B cell (primary cell): ENCODE data around the gene PTPRN2. TPM values are rescaled to one million over a fixed set of nuclear protein-coding genes. Genes with fewer than 3 reads are reported as not detected.

Experiments used
- ATAC-seq: fragments of 200-7000 bp; cut with Tn5 transposase; one replicate; pipeline ENCODE4 v1.10.0; 2021; ENCODE audit warnings: low read depth, mild to moderate bottlenecking, moderate number of reproducible peaks, moderate library complexity
- CTCF ChIA-PET: fragments of 350-600 bp; sonication (Branson Sonifier 250); formaldehyde crosslinking; loops from one replicate; lab custom pipeline; 2021; ENCODE audit warnings: antibody characterized with exemption, inconsistent platforms; lab: Charles Lee
- POLR2A ChIA-PET: fragments of 350-600 bp; sonication (Branson Sonifier 250); formaldehyde crosslinking; loops from one replicate; lab custom pipeline; 2021; ENCODE audit warnings: antibody characterized with exemption; lab: Charles Lee
- DNase-seq: peaks from one replicate; pipeline ENCODE4 v3.0.0; 2013
- H2AFZ ChIP-seq: 2 replicates; pipeline ENCODE4 v1.6.1; 2012; ENCODE audit warnings: mild to moderate bottlenecking, low read depth, low read length; ENCODE audit not compliant: insufficient read depth, poor library complexity, severe bottlenecking
- H3K27ac ChIP-seq, 2 donors: 1 replicate in 1 of 2; 2 replicates in 1 of 2; pipeline ENCODE4 v1.5.1; 2012 to 2013; ENCODE audit warnings: low read length in 2 of 2, mild to moderate bottlenecking in 2 of 2, moderate library complexity in 1 of 2
- H3K27me3 ChIP-seq, 4 experiments: fragments of 200-600 bp in 1 of 4; sonication (generic) in 1 of 4; replicated peaks in 1 of 4; 1 replicate in 2 of 4; 2 replicates in 2 of 4; pipeline versions ENCODE4 v1.6.1 to v1.7.0; 2013 to 2016; ENCODE audit warnings: low read length in 3 of 4, mild to moderate bottlenecking in 2 of 4, mixed read lengths in 1 of 4, moderate library complexity in 1 of 4; ENCODE audit not compliant: insufficient read depth in 4 of 4, control insufficient read depth in 3 of 4; ENCODE audit errors: control extremely low read depth in 1 of 4
- H3K36me3 ChIP-seq, 2 experiments: replicated peaks in 1 of 2; 1 replicate in 1 of 2; 2 replicates in 1 of 2; pipeline versions ENCODE4 v1.6.1 to v1.7.1; 2013; ENCODE audit warnings: low read length in 1 of 2; ENCODE audit not compliant: insufficient read depth in 2 of 2, control insufficient read depth in 1 of 2; ENCODE audit errors: control extremely low read depth in 1 of 2, extremely low read depth in 1 of 2
- H3K4me1 ChIP-seq, 2 donors: fragments of 200-600 bp in 1 of 2; sonication (generic) in 1 of 2; 1 replicate in 1 of 2; 2 replicates in 1 of 2; pipeline versions ENCODE4 v1.5.1 to v1.6.1; 2013 to 2017; ENCODE audit warnings: low read length in 2 of 2; ENCODE audit not compliant: control insufficient read depth in 2 of 2, insufficient read depth in 2 of 2
- H3K4me2 ChIP-seq: replicated peaks from 2 replicates; pipeline ENCODE3; 2012; ENCODE audit warnings: mild to moderate bottlenecking, low read depth, low read length; ENCODE audit not compliant: poor library complexity, severe bottlenecking
- H3K4me3 ChIP-seq, 5 experiments: fragments of 200-600 bp in 1 of 5; sonication (generic) in 1 of 5; 1 replicate in 3 of 5; 2 replicates in 2 of 5; pipeline versions ENCODE4 v1.5.1 to v1.7.0; 2011 to 2016; ENCODE audit warnings: low read length in 4 of 5, mild to moderate bottlenecking in 4 of 5, low read depth in 2 of 5, control low read depth in 1 of 5, moderate library complexity in 1 of 5; ENCODE audit not compliant: insufficient read depth in 1 of 5; ENCODE audit errors: control extremely low read depth in 1 of 5, extremely low read depth in 1 of 5
- H3K79me2 ChIP-seq: fragments of 200-600 bp; sonication (generic); one replicate; pipeline ENCODE4 v1.6.0; 2016; ENCODE audit warnings: low read length; ENCODE audit not compliant: control insufficient read depth, insufficient read depth
- H3K9ac ChIP-seq: fragments of 200-600 bp; sonication (generic); 2 replicates; pipeline ENCODE4 v1.6.1; 2017; ENCODE audit warnings: mild to moderate bottlenecking, low read length, moderate library complexity
- H3K9me3 ChIP-seq, 3 donors: one replicate each; pipeline versions ENCODE4 v1.6.1 to v1.7.1; 2013; ENCODE audit warnings: low read length in 2 of 3; ENCODE audit not compliant: control insufficient read depth in 2 of 3, insufficient read depth in 1 of 3; ENCODE audit errors: control extremely low read depth in 1 of 3
- H4K20me1 ChIP-seq: 2 replicates; pipeline ENCODE4 v1.6.0; 2012; ENCODE audit warnings: mild to moderate bottlenecking, low read length; ENCODE audit not compliant: insufficient read depth, control insufficient read depth, poor library complexity, severe bottlenecking
- H3K27ac Mint-ChIP-seq: one replicate; pipeline ENCODE4 v1.8.0; 2021; ENCODE audit warnings: mixed read lengths
- H3K27me3 Mint-ChIP-seq: one replicate; pipeline ENCODE4 v1.8.0; 2021; ENCODE audit warnings: mixed read lengths
- H3K4me1 Mint-ChIP-seq: one replicate; pipeline ENCODE4 v1.8.0; 2021; ENCODE audit warnings: mixed read lengths
- H3K4me3 Mint-ChIP-seq: one replicate; pipeline ENCODE4 v1.8.0; 2021; ENCODE audit warnings: mixed read lengths
- H3K9me3 Mint-ChIP-seq: one replicate; pipeline ENCODE4 v1.8.0; 2022; ENCODE audit warnings: mixed read lengths; ENCODE audit not compliant: insufficient read depth
- EZH2 ChIP-seq: IDR thresholded peaks from 2 replicates; pipeline ENCODE4 v1.6.1; 2012; ENCODE audit warnings: borderline replicate concordance, low read depth, mild to moderate bottlenecking, moderate library complexity, low read length; ENCODE audit not compliant: insufficient read depth, poor library complexity, severe bottlenecking
- WGBS: methylation state at CpG from one replicate; pipeline ENCODE4 v1.1.5; 2013; ENCODE audit warnings: missing lambda C conversion rate; ENCODE audit not compliant: insufficient coverage; 5-methylcytosine and 5-hydroxymethylcytosine counted together
- intact Hi-C: fragments of 100-400 bp; cut with micrococcal nuclease; formaldehyde crosslinking; loops from one replicate; pipeline ENCODE4 v1.10.0; 2022
- polyA plus RNA-seq: library from polyadenylated mRNA; depleted of rRNA; stranded (reverse); fragments of >200 nt; gene quantifications from 2 replicates; pipeline ENCODE4 v1.2.3, GENCODE V29; 2012
- total RNA-seq, 2 donors: library from RNA; stranded (reverse); fragments of 120-200 nt in 1 of 2; gene quantifications; 1 replicate in 1 of 2; 2 replicates in 1 of 2; pipeline versions ENCODE4 v1.2.3 to v1.2.4, GENCODE V29; 2013 to 2022
- TF ChIP-seq, protein P1 (sequence below): fragments of 200-600 bp; IDR thresholded peaks from one replicate; pipeline ENCODE4 v1.8.0; 2022; ENCODE audit warnings: antibody characterized with exemption, mild to moderate bottlenecking

The PTPRN2 gene
- total and polyA plus RNA-seq, 2 donors (not counting 1 experiment from before 2014, with no cell fraction given) = 2.0 to 5.0 TPM

DNA sequence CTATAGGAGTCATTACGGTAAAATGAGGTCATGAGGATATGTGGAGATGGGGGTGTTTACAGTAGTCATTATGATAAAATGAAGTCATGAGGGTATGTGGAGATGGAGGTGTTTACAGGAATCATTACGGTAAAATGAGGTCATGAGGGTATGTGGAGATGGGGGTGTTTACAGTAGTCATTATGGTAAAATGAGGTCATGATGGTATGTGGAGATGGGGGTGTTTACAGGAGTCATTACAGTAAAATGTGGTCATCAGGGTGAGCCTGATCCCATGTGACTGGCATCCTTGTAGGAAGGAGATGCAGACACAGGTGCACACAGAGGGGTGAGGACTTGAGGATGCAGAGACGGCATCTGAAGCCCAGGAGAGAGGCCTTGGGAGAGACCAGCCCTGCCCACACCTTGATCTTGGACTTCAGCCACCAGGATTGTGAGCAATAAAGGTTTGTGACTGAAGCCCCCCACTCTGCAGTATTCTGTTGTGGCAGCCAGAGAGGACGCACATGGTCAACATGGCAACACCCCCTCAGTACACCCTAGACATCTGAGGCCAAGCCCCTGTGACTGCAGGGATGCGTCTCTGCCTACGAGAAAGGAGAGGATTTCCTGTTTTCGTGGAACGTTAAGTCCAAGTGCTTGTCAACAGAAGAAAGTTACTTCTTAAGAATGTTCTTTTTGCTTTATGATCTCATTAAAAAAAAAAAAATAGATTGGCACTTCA is 706.4 kb downstream of the PTPRN2 start:
- no peaks in the 10 kb centered on the region for H3K79me2 ChIP-seq
- TF ChIP-seq, protein P1, sequence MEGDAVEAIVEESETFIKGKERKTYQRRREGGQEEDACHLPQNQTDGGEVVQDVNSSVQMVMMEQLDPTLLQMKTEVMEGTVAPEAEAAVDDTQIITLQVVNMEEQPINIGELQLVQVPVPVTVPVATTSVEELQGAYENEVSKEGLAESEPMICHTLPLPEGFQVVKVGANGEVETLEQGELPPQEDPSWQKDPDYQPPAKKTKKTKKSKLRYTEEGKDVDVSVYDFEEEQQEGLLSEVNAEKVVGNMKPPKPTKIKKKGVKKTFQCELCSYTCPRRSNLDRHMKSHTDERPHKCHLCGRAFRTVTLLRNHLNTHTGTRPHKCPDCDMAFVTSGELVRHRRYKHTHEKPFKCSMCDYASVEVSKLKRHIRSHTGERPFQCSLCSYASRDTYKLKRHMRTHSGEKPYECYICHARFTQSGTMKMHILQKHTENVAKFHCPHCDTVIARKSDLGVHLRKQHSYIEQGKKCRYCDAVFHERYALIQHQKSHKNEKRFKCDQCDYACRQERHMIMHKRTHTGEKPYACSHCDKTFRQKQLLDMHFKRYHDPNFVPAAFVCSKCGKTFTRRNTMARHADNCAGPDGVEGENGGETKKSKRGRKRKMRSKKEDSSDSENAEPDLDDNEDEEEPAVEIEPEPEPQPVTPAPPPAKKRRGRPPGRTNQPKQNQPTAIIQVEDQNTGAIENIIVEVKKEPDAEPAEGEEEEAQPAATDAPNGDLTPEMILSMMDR = no peak
- no peak for TF ChIP-seq EZH2
- intact Hi-C loops = no loop called here
- no peaks in the 10 kb centered on the region for H4K20me1 ChIP-seq
- no peaks in the 10 kb centered on the region for H3K4me1 Mint-ChIP-seq
- CTCF ChIA-PET = no interaction called here
- no peak overlapping the region for H2AFZ ChIP-seq
- WGBS = 91% methylated on average over 4 of the region's 8 CpGs
- ATAC-seq = no peak
- DNase-seq = no peak
- POLR2A ChIA-PET = no interaction called here
- H3K27me3 ChIP-seq = no peaks in the 10 kb centered on the region
- no peak overlapping the region for H3K4me3 Mint-ChIP-seq
- no peaks in the 10 kb centered on the region for H3K36me3 ChIP-seq
- H3K9ac ChIP-seq = no peak overlapping the region
- H3K9me3 ChIP-seq = peaks cover 0 to 26% (median 2%) of the 10 kb centered on the region in 3 donors
- H3K27me3 Mint-ChIP-seq = no peaks in the 10 kb centered on the region
- no peak overlapping the region for H3K4me3 ChIP-seq
- H3K27ac Mint-ChIP-seq = no peak overlapping the region
- no peaks in the 10 kb centered on the region for H3K4me1 ChIP-seq
- no peak overlapping the region for H3K4me2 ChIP-seq
- peaks cover 2% of the 10 kb centered on the region for H3K9me3 Mint-ChIP-seq
- no peak overlapping the region for H3K27ac ChIP-seq

DNA sequence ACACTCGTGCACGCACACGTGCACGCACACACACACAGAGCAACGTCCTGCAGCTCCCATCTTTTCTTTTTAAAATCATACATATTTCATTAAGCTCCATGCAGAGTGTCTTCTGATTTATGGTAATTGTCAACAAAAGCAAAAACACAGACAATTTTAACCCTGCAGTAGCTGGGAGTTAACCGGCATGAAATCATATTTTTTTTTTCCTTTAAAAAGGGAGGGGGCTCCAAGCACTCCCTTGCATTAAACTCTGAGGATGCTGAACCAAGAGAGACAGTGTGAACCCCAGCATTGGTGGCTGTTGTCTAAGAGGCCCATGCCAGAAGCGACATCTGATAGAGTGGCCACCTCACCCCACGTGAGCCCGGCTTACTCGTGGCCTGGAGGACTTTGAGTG is 708.2 kb downstream of the PTPRN2 start:
- Histone ChIP-seq H3K36me3 (no peaks in the 10 kb centered on the region), H3K9ac (no peak overlapping the region), H3K79me2 (no peaks in the 10 kb centered on the region), H3K4me2 (no peak overlapping the region), H2AFZ (no peak overlapping the region), H3K9me3 (peaks cover 0 to 14% (median 2%) of the 10 kb centered on the region in 3 donors), H3K4me1 (peaks cover 0 to 7% of the 10 kb centered on the region in 2 donors), H4K20me1 (no peaks in the 10 kb centered on the region), H3K4me3 (no peak overlapping the region), H3K27ac (no peak overlapping the region), H3K27me3 (no peaks in the 10 kb centered on the region)
- no peaks in the 10 kb centered on the region for H3K27me3 Mint-ChIP-seq
- DNase-seq = no peak
- ATAC-seq = no peak
- no peak overlapping the region for H3K27ac Mint-ChIP-seq
- TF ChIP-seq EZH2 = no peak
- TF ChIP-seq, protein P1 = no peak
- peaks cover 2% of the 10 kb centered on the region for H3K9me3 Mint-ChIP-seq
- ChIA-PET CTCF (no interaction called here), POLR2A (no interaction called here)
- no peak overlapping the region for H3K4me3 Mint-ChIP-seq
- peaks cover 4% of the 10 kb centered on the region for H3K4me1 Mint-ChIP-seq
- 100% methylated on average over 4 of the region's 10 CpGs for WGBS
- intact Hi-C loops = no loop called here
